Measurements from ENCODE around the gene DIABLO.
"Not testable (repeated sequence)": the region's sequence is repeated elsewhere in the genome, so short reads cannot be mapped to it uniquely, and the experiment has no call there.

The DIABLO gene

DNA sequence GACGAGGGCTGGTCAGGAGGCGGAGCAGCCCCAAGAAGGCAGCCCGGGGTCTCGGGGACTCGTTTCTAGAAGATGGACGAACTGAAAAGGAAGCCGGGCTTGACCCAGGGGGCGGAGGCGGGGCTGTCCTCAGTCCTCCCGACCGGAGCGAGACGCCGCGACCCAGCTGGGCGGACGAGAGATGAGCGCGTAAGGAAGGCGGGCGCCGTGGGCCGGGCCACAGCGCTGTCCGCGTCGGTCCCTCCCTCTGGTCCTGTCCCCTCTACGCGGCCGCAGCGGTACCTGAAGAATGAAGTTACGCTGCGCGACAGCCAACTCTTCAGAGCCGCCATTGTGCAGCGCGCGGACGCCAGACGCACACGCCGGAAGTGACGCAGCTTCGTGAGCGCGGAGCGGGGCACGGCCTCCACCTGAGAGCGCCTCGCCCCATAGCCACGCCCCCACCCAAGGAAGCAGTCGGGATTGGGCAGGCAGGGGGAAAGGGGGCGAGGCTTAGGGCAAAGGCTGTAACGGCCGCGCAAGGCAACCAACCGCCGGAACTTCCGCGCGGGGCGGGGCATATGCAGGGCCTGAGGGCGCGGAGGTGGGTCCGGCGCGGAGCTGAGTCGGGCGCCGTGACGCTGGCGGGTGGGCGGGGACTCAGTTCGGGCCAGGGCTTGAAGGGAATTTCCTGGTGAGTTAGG lies at the start of gene DIABLO:
DIABLO (minus strand) TSS at position 370 of the 683 bp plus-strand sequence; CDS start at position 332, 38 bp downstream.
- DNase-seq, result peak; percentile 100

DNA sequence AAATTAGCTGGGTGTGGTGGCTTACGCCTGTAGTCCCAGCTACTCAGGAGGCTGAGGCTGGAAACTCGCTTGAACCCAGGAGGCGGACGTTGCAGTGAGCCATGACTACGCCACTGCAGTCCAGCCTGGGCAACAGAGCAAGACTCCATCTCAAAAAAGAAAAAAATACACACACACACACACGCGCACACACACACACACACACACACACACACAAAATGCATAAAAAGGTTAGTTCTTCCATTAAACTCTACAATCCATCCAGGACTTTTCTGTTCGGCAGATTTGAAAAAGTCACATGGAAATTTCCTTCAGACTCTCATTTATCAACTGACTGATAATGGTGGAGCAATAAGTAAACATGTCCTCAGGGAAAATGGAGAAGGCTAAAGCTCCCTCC lies 49.6 kb upstream of the DIABLO start:
- no peak for DNase-seq

DNA sequence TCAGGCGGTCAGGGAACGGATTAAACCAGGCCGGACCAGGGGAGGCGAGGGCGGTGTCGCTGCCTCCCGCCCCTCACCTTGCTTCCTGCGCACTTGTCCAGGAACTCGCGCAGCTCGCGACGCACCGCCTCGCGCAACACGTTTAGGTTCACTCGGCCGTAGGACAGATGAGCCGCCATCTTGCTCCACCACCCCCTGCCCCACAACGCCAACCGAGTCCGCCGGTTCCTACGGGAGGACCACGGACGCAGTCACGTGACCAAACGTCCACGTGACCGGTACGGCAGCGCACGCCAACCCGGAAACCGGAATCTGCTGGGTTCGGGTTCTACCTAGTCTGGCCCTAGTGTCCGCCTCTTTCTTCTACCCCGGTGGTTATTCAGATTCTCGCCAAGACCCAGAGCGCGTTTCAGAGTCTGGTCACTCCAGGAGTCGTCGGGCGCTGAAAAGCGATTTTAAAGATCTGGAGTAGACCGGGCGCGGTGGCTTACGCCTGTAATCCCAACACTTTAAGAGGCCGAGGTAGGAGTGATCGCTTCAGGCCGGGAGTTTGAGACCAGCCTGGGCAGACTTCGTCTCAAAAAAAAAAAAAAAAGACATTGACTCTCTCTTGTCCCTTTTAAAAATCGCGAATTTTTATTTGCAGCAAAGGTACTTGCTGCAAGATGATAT lies 40.5 kb upstream of the DIABLO start, which contains the start of gene VPS33A:
VPS33A (minus strand) TSS at position 265 of the 672 bp plus-strand sequence; CDS start at position 179, 86 bp downstream.
- DNase-seq, result peak; percentile 98

DNA sequence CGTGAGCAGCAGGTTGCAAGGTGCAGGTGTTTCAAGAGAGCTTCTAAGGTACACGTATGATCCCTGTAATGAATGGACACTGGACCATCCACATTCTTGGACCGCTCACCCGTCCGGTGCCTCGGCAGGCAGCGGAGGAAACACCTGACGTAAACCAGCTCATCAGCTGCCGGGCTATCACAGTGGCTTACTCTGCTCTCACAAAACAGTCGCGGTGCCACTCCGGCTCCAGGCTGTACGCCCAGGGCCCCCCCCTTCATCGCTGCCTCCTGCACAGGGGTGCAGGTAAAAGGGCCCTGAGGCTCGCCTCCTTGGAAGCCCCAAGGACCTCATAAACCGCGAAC lies 40.0 kb upstream of the DIABLO start:
- peak; percentile 69 for DNase-seq

DNA sequence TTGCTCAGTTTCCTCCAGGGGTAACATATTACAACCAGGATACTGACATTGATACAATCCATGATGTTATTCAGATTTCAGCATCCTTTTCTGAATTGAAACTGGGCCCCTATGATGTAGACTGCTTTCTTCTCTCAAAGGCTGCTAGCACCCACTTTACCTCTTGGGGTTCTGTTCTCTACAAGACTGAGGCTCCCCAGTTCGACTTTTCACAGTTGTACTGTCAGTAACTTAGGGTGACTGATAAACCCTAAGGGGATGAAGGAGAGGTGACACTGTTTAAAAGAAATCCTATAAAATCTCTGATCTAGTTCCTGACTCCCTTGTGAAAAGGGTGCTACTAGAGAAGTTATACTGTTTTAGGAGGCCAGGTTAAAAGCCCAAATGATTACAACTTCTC lies 39.6 kb upstream of the DIABLO start:
- DNase-seq, result no peak

DNA sequence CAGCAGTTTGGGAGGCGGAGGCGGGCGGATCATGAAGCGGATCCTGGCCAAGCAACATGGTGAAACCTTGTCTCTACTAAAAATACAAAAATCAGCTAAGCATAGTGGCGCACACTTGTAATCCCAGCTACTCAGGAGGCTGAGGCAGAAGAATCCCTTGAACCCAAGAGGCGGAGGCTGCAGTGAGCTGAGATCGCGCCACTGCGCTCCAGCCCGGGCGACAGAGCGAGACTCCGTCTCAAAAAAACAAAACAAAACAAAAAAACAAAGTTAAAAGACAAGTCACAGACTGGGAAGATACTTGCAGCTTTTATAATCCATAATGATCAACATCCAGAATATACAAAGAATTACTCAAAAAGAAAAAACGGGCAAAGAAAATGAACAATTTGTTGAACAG lies 34.9 kb upstream of the DIABLO start:
- DNase-seq, result not testable (repeated sequence)

DNA sequence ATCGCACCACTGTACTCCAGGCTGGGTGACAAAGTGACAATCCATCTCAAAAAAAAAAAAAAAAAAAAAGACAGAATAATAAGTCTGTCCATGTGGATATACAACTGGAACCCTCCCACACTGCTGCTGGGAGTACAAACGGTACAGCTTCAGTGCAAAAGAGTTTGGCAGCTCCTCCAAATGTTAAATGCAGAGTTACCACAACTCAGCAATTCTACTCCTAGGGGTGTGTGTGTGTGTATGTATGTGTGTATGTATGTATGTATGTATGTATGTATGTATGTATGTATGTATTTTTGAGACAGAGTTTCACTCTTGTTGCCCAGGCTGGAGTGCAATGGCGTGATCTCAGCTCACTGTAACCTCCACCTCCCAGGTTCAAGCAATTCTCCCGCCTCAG lies 33.1 kb upstream of the DIABLO start:
- DNase-seq, result not testable (repeated sequence)

DNA sequence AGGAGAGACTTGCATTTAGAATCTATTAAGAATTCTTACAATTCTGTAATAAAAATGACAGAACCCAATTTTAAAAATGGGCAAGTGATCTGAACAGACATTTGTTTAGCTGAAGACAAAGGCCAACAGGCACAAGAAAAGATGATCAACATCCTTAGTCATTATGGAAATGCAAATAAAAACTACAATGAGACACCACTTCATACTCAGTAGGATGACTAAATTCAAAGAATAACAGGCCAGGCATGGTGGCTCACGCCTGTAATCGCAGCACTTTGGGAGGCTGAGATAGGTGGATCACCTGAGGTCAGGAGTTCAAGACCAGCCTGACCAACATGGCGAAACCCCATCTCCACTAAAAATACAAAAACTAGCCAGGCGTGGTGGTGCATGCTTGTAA lies 32.6 kb upstream of the DIABLO start:
- DNase-seq, result not testable (repeated sequence)

DNA sequence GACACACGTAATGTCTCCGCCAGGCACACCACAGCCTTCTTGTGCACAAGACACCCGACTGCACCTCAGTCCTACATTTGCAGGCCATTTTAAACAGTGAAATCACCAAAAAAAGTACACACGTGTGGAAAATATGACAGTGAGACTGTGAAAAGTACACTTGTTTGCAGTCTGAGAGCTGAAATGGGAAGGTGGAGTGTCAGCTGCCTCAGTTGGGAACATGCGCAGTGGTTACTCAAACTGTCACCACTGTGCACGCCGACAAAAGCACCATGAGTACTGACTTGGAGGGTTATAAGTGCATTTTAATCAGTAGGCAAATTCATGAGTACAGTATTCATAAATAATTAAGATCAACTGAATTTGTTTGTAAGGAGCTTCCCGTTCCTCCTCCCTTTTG lies 24.7 kb upstream of the DIABLO start:
- DNase-seq, result no peak

DNA sequence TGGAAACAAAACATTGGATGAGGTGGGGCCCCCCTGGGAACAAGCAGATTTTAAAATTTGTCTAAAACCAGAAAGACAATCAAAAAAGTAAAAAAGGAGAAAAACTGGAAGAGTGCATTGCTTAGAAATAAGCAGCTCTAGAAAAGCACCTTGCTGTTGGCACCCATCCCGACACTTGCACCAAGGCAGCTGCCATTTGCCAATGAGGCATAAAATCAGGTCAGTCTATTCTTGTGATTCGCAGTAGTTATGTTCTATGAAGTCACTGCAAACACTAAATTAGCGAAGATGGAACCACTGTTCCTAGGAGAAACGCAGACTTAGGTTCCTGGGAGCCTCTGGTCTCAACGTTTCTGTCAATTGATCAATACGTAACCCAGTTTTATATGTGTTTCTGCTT lies 24.2 kb upstream of the DIABLO start:
- DNase-seq, result no peak

DNA sequence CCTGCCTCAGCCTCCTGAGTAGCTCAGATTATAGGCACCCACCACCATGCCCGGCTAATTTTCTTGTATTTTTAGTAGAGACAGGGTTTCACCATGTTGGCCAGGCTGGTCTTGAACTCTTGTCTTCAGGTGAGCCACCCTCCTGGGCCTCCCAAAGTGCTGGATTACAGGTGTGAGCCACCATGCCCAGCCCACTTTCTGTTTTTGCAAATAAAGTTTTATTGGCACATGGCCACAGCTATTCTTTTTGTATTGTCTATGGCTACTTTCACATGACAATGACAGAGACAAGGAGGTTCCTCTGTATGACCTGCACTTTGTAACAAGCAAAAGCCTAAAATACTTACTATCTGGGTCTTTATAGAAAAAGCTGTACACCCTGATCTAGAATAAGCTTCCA lies 19.7 kb upstream of the DIABLO start:
- no peak for DNase-seq

DNA sequence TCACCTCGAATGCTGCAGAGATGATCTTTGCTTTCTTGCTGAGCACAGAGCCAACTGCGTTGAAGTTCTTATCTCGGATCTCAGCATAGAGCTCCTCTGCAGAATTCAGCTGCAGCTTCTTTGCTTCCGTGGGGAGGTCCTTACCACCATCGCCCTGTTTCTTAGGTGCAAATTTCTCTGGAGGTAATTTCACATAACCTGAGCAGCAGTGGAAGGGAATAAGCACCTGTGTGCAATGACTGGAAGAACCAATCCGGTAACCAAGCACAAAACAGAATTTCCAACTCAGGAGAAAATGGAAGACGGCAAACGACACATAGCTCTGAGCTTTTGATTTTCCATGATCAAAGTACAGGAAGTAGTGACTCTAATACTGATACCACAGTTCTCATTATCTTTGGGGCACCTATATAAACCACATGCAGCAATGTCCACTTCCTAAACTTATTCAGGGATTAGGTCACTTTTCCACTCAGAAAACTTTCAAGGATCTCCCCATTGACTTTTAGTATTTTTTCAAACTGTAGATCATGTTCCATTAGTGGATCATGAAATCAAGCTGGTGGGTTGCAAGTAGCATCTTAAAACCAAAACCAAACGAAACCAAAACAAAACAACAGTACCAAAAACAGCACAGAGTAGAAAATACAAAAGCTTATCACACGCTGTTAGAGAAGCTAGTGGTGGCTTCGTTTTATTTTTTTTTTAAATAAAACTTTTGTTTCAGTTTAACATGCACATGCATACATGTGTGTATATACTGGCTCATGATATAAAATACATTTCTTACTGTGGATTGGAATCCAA lies 18.9 kb upstream of the DIABLO start:
- DNase-seq, result no peak

DNA sequence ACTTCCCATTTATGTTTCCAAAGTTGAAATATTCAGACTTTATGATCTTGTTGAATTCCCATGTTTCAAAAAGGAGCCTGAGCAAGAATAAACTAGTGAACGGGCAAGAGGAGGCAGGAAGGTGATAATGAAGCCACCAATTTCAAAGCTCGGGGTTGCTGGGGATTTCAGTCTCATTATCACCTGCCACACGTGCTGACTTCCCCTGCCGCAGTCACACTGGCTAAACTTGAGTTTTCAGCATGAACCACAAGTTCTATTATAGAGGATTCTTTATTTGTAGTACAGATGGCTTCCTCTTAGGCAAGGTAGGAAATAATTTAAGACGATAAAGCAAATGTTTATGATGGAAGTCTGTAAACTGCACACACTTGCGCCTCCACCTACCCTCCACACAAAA lies 18.1 kb upstream of the DIABLO start:
- no peak for DNase-seq

DNA sequence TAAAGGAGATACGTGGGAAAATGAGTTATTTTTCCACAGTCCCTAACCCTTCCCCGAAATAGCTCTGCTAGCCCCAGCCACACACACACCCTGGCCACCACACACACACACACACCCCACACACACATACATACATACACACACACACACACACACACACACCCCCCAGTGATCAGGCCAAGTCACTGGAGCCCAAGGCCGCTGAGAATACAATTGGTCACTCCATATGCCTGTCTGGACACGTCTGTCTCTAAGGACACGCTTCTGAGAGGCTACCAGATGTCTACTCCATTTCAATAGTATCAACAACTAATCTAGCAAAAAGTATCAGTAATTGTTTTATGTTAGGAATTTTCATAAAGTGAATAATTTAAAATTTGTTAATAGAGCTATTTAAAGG lies 13.0 kb upstream of the DIABLO start:
- peak; percentile 8 for DNase-seq

DNA sequence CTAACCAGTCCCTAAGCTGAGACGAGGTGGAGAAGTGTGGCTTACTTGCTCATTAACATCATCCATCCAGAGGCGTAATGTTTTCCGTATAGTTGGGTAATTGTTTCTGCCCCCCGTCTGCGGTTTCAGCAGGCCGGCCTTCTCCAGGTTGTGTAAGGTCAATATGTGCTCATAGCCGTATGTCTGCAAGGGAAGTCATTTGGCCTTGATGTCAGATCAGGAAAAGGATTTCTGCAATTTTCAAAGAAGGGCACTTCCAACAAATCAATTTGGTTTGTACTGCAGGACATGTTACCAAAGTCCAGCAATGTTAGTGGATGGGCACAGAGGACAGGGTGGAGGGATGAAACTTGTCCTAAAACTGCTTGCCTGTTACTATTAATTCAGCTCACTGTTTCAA lies 9.9 kb upstream of the DIABLO start:
- DNase-seq, result no peak

DNA sequence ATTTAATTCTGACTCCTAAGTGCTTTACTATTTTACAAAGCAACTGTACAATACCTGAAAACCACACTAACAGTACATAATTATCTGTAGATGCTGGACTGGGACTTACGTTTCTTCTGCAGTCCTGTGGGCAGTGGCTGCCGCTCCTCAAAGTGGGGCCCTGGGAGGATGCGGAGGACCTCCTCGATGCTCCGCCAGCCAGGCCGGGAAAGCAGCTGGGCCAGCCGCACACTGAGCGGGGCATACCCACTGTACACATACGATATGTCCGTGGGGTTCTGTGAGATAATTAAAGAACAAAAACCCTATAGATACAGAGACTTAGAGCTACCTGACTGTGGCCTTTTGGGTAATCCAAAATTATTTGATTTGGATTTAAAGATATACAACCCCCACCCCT lies 6.8 kb upstream of the DIABLO start:
- DNase-seq, result no peak

DNA sequence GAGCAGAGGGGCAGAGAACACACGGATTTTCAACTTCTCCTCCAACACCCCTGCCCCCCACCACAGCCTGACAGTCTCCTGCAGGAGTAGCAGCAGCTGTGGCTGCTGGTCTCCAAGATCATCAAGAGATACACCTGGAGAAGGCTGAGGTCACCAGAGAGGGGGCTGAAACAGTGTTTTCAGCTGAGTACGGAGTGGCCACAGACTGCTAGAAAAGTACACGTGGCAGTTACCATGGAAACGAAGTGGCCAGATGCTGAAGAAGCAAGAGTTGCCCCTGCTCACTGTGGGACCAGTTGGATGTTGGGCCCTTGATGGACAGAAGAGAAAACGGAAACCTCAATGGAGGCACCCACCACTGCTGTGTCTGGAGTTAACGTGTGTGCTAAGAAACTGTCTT lies 4.9 kb upstream of the DIABLO start:
- DNase-seq, result no peak

DNA sequence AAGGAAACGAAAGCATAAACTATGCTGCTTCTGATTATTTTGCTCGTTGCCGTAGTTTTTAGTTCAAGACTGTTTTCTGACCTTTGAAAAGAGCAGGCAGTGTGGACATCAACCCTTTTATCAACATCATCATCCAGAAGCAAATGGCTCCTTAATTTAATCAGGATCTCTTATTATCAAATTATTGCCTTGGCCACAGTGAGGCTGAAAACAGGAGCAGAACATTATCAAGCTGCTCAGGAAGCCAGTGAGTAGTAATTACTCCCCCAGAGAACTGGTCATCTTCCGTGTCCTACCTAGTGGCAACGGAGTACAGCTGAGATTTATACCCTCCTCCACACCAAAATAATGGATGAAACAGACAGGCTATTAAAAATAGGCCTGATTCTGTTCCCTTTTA lies 2.2 kb upstream of the DIABLO start:
- DNase-seq, result peak; percentile 2

DNA sequence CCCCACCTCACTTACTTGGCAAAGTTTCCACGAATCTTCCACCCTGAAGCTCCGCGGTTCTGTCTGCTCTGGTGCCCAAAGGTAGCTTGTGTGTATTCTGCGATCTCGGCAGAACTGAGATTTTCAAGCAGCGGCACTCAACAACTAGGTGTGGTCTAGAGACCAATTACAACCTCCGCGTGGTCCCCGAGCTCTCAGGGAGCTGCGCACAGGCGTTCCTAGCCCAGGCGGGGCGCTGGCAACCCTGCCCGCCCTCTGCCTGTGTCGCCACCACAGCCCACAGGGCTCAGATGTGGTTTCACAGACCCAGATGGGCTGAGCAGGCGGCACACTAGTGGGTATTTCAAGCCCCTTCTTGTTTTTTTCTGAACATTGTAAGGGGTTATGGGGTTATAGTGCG lies 1.5 kb upstream of the DIABLO start:
- peak; percentile 68 for DNase-seq

DNA sequence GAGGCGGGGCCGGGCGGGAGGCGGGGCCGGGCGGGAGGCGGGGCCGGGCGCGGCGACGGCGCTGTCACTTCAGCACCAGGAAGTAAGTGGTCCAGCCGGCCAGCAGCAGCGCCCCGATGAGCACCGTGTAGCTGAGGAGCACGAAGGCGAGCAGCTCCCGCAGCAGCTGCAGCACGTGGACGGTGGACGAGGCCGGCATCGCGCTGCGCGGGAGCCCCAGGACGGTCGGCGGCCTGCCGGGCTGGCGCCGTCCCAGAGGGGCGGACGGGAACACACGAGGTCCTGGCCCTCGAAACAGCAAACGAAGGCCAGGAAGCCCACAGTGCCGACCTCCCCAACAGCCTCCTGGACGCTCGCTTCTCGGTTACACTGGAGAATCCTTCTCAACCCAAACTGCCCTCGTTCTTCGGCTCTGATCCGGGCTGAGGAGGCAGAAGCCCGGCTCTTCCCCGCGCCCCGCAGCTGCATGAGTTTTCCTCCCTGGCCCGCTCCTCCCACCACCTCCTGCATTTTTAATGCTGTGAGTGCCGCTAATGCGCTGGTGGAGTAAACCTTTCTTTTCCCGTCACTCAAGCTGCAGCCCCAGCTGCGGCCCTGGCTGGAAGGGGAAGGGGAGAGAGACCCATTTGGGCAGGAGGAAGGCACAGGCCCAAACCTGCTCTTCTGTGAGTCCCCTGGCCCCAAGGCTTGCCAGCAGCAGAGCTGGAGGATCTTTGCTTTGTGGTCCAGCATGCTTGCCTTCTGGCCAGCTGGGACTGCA lies 694 bp upstream of the DIABLO start:
- peak; percentile 55 for DNase-seq

DNA sequence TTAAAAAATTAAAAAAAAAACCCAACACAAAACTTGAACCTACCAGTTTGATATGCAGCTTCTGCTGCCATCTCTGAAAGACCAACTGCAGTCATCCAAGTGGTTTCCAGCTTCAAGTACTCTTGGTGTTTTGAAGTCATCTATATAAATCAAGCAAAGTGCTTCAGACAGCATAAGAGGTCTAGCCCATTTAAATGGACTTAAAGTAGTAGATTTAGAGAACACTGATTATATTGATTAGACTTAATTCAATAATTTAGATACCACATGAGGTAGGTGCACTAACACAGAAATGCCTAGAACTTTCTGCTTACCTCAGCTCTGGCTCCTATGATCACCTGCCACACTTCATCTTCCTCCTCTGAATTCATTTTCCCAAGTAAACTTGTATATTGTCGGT lies 9.4 kb downstream of the DIABLO start:
- DNase-seq, result no peak

DNA sequence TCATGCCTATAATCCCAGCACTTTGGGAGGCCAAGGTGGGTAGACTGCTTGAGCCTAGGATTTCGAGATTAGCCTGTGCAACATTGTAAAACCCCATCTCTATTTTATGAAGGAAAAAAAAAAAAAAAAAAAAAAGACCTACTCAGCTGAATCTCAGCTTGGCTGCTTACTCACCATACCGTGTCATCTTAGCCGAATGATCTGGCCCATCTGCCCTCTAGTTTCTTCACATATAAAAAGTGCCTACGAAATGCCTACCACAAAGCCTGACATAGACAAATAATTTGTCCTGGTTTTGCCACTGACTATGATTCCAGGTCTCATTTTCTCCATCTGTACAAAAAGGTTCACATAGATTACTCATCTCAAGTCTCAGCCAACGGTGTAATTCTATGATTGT lies 10.1 kb downstream of the DIABLO start:
- DNase-seq, result no peak

Data from NCI-H146 (cell line).